Ecto neural progenitor cell (in vitro differentiated cells): ENCODE measurements around the gene CGNL1.

Source experiments
- DNase-seq: peaks from one replicate; pipeline ENCODE4 v3.0.0-alpha.2; 2018; ENCODE audit warnings: low spot score

Gene CGNL1

DNA sequence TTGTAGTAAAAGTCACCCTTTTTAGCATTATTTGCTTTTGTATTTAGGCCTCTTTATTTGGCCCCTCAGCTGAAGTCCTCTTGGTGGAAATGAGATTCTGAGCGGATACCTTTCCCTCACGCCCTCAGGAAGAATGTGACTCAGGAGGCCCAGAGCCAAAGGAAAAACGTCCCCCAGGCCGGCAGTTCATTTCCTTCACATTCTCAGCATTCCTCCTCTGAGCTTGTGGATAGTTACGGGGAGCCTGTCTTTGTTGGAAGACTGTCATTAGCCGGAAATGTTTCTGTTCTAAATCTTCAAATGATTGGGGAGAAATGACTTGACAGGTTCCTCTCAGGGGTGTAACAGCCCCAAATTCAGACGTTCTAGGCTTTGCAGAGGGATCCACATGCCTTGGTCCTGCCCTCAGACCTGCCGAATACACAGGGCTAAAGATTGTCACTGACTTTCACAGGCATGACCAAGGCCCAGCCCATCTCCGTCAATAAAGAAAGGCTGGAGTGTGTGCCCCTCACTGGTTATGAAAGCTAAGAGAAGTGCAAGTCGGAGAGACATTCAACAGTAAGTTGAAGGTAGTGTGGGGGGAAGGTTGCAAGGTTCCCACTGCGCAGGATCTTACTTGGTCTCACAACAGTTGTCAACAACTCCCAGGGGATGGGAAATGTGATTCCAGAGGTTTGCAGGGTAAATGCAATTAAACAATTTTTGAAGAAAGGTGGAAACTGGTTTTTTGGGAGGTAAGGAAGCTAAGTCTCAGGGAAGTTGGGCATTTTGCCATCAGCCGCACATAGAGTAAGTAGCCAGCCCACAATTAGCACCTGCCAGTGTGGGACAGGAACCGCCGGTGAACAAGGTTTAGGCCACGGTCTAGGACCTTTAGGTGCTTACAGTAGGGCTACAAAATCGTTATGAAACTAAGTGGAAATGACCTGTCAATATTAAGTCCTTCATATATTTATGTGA lies 175.7 kb downstream of the CGNL1 start:
- peak; percentile 68 for DNase-seq

DNA sequence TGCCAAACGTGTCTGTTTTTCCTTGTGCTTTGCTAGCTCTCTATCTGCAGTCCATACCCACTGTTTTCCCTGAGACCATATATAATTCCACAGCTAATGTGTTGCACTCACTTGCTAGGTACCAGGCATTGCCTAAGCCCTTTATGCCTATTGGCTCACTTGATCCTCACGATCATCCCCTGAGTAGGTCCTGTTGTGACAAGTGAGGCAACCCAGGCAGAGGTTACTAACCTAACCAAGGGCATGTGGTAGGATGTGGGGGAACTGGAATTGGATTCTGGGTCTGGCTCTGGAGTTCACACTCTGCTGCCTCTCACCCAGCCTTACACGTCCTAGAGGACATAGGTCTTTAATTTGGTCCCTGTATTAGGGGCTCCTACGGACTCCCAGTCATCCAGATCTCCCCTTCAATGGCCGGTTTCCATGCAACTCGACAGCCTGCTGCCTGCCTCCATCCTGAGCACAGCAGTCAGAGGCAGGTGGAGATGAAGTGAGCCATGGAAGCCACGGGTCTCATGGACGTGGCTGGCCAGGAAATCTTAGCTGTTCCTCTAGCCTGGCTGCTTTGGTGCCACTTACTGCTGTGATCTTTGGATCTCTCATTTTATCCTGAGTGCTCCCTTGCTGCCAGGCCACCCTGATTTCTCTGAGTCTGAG lies 176.5 kb downstream of the CGNL1 start:
- no peak for DNase-seq

DNA sequence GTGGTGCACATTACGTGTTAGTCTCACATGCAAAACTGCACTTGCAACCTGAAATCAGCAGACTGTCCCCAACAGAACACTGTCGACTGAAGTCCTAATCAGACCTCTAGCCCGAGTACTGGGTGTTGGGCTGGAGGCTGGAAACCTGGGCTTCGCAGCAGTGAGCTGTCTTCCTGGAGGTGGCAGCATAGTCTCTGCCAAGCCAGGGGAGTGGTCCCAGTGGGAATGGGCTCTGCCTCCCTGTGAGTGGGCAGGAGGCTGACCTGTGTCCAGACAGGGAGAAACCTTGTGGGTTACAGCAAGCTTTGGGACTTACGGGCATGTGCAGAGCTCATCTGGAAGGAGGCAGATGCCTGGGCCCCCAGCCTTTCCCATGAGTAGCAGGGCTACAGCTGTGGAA lies 177.2 kb downstream of the CGNL1 start:
- no peak for DNase-seq

DNA sequence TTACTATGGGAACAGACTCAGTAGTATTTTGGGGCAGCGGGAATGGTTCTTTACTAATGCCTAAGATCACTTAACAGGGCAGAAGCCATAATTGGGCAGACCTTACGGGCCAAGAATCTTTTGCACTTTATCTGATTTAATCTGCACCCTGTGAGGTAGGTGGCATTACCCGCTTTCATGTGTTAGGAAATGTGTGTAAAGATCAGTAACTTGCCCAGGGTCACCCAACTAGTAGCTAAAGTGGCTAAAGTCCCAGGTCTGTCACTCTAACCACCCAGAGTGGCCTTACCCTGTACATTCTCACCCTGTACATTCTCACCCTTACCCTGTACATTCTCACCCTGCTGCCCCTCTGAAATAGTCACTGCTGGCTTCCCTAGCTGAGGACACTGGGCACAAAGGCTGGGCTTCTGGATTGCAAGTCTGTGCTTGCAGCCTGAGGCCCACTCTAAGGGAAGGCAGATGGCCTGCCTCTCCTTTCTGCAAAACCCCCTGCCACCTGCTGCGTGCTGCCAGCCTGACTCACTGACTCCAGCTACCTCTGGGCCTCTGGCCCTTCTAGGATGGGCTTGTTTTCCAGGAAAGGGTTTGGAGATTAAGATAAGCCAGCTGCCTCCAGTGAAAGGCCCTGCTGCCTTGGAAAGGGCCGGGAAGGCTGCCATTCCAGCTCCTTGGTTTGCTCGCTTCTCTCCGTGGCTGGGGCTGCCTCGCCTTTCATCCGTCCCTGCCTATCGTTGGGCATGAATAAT lies 177.9 kb downstream of the CGNL1 start:
- DNase-seq: no peak

DNA sequence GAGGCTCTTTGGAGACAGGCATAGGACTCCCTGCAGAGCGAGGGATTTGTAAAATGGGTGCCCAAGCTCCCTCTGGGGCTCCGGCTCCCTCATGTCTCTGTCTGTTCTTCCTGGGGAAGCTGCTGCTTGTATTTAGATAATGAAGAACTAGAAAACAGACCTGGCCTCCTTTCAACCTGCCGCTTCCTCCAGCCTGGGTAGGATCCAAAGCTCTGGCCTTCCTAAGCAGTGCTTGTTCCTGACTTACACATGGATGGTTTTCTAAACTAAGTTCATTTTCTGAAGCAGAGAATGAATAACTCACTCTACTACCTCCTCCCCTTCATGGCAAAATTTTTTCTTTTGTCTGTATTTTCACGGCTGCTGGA lies 178.5 kb downstream of the CGNL1 start:
- DNase-seq: no peak

DNA sequence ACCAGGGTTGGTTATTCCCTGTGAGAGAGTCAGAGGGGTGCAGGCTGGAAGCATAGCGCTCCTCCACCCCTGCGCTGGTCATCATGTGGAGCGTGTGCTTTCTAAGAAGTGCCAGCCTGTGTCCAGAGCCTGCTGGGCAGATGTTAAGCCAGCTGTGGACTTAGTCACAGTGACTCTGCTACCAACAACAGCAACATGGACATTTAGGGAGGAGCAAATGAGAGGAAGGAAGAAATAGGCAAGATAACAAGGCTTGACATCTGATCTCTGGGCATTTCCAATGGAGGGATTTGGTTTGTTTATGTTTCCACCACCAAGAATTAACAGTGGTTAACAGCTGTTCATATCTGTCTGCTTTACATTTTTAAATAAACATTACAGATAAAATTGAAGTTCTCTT lies 179.0 kb downstream of the CGNL1 start:
- no peak for DNase-seq

DNA sequence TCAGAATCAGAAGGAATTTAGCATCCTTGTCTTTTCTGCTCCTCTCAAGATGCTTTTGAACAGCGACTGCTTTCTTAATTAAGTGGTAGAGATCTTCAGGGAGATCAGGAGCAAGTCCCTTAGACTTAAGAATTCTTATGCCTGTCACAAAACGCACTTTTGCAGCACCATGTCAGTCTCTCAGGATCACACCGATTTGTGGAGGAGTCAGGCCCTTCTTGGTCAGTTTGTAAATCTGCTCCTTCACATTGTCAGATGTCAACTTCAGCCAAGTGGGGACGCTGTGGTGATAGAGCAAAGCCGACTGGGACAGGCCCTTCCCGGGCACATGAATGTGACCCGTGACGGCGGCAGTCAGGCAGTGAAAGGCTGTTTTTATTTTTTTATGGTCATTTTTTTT lies 179.7 kb downstream of the CGNL1 start:
- DNase-seq: no peak

DNA sequence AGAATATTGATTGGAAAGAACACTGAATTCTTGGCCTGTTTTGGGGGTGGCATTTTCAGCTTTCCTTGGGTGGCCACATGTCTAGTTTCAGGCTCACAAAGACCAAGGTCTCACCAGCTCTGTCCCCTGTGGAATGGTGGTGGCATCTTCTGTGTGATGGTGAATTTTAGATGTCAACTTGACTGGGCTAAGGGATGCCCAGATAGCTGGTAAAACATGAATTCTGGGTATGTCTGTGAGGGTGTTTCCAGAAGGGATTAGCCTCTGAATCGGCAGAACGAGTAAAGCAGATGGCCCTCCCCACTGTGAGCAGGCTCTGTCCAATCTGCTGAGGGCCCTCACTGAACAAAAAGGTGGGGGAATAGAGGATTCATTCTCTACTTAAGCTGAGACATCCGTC lies 181.0 kb downstream of the CGNL1 start:
- DNase-seq: no peak

DNA sequence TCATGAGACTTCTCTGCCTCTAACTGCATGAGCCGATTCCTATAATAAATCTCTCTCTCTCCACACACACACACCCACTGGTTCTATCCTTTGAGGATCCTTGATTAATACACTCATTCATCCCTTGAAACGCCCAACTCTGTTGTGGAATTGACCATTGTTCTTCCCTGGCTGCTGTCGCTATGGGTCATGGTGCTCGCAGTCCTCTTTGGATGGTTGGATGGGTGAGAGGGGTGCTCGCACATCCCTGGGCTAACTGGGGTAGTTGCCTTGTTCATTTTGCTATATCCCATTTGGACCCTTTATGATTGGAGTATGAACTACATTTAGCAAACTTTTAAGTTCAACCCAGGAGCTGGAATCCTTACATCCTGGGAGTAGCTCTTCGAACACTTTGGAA lies 181.5 kb downstream of the CGNL1 start:
- no peak for DNase-seq

DNA sequence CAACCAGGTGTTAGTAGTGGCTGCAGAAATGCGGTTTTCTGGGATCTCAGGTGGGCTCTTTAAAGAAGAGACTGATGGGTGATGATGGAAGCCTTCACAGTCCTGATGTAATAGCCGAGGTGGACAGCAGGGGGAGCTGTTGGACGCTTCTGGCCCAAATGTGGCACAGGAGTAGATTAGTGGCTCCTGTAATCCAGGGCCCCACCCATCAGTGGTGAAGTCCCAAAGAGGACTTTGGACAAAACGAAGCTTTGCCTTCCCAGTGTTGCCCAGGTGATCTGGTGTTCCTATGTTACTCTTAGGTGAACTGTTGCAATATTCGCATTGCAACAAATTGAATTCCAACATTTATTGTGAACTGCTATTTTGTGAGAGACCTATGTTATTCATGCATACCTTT lies 183.6 kb downstream of the CGNL1 start:
- DNase-seq: peak; percentile 80

DNA sequence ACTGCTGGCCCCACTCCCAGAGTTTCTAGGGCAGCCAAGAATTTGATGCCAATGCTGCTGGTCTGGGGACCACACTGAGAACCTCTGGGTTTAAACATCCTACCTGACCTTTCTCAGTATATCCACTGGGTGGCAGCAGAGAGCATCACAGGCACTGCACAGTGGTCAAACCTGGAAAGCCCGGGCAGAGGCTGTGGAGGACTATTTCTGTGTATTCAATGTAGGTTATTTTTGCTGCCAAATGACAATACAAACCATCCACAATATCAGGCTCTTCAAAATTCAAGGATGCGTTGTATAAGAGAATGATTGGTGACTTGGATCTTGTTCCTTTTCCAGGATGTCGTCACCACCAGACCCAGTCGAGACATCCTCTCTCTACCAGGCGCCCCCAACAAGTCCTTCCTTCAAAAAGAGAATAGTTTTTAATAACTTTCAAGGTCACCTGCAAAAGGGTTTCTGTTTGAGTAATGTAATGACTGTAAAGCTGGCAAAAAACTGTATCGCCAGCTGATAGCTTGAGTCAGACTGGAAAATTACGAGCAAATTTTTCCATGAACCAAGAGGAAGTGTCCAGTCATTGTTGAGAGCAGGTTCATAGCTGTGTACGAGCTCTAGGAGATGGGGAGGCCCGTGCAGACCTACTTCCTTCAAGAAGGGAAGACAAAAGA lies 184.9 kb downstream of the CGNL1 start:
- peak; percentile 76 for DNase-seq

DNA sequence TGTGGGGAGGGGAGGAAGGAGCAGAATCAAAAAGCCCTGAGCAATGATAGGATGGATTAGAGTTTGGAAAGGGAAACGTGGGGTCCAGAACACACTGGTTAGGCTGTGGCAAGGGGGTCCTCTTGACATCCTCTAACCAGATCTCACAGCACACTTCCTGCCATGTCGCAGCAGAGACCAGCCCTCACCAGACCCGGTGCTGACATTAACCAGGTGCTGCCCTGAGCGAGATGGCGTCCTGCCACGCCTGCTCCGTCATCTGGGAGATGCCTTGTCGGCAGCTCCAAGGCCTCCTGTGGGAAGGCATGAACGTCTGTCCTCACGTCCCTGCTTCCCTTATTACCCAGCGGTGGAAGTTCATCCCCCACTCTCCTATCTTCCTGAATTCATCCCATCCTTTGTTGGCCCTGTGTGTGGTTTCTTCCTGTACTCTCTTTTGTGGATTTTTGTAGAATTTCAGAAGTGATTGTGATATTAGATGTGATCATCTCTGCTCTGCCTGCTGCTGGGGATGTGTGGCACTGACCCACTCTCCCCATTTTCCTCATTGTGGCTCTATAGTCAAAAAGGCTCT lies 186.0 kb downstream of the CGNL1 start:
- DNase-seq: no peak

DNA sequence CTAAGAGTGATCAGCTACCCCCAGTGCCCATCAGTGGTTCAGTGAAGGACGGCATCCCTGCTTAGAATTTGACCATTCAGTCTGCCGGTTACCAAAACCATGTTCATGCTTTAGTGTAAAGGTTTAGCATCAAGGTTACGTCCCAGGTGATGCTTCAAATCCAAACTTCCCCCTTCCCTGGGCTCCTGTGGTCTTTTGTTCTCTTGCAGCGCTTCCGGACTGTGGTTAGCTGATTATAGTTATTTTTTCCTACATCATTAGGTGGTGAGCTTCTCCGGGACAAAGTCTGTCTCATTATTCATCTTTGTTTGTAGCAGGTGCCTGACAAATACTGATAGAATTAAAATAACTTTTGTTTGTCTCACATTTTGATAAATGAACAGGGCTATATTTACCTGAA lies 187.1 kb downstream of the CGNL1 start:
- no peak for DNase-seq

DNA sequence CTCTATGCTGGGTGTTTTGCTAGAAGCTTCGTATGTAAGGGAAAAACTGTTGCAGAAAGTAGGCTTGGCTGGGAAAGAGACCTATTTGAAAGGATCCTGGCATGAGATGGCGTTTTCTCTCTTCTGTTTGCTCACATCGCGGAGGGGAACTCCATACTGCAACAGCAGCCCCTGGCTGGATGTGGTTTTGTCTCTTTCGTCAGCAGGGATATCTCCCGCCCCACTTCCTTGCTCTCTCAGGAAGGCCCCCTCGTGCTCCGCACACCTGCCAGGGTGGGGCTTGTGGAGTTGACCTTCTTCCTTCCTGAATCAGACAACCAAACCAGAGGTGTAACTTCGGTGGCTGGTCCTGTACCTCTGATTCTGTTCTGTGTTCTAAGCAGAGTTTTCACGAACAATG lies 189.0 kb downstream of the CGNL1 start:
- DNase-seq: no peak

DNA sequence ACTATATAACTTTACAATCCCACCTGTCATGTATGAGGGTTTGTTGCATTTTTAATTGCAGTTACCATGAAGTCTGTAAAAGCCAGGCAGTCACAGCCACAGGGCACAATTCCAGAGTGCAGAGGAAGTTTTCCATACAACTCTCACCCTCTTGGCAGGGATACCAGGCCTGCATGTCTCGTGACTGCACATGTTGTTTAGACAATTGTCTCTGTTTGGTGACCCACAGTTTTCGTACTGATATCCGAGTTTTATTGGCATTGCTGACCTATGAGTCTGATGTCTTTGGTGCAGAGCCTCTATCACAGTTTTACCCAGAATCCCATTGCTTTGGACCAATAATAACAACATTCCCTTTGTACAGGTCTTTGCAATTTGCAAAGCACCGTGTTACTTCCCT lies 190.5 kb downstream of the CGNL1 start:
- DNase-seq: no peak

DNA sequence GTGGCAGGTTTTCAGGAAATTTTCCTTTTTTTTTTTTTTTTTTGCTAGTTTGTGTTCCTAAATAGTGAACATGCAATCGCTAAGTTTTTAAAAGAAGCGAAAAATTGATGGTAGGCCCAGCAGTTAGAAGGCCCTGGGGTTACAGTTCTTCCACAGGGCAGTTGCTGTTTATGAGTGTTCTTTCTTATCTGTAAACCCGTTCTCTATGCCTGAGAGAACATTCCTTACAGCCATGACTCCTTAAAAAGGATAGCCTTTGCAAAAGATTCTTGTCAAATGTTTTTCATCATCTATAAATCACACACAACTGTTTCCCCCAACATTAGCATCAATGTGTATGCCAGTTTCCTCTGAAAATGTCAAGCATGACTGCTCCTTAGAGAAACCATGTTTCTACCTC lies 191.6 kb downstream of the CGNL1 start:
- DNase-seq: no peak

DNA sequence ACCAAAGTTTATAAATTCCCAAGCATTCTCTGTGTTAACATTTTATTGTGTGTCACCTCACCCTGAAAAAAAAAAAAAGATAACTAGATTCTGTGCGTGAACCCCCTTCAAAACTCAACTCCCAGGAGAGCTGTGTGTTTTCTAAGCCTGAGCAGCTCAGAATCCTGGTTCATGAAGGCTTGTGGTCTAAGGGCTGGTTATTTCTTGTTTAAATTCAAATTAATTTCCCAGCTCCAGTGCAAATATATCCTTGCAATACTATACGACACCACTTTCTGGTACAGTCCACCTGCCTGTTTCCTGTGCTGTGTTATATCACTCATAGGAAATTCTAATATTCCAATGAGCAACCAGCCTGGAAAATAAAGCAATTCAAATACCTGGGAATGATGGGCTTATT lies 192.0 kb downstream of the CGNL1 start:
- no peak for DNase-seq

DNA sequence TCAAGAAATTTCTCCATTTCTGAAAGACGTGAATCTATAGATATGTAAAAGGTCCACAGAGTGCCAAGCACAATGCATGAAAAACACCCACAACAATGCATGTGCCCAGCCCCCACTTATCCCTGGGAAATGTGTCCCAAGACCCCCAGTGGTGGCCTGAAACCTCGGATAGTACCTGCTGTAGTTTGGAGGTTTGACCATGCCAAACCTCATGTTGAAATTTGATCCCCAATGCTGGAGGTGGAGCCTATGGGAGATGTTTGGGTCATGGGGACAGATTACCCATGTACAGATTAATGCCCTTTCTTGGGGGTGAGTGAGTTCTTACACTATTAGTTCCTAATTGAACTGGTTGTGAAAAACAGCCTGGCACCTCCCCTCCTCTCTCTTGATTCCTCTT lies 194.0 kb downstream of the CGNL1 start:
- DNase-seq: no peak

DNA sequence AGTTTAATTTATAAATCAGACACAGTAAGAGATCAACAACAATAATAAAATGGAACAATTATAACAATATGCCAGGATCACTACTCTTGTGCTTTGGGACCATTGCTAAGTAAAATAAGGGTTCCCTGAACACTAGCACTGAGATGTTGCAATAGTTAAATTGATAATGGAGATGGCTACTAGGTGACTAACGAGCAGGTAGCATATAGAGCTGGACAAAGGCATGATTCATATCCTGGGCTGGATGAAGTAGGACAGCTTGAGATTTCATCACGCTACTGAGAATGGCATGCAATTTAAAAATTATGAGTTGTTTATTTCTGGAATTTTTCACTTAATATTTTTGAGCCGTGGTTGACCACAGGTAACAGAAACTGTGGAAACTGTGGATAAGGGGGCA lies 194.7 kb downstream of the CGNL1 start:
- DNase-seq: no peak

DNA sequence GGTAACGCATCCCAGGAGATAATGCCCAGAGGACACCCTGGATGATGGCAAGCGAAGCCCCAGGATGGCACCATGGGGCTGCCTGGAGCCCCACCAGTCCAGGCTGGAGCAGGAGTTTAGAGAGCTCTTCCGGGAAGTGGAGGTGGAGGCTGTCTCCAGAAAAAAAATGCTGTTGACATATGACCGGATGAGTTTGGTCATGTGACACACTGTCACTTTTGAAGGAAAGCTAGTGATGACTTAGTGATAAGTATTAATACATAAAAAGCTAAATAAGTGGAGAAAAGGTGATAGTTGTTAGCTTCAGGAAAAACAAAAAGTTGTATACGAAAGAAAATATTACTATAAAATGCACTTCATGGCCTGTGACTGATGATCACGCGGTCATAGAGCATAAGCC lies 195.4 kb downstream of the CGNL1 start:
- DNase-seq: no peak

DNA sequence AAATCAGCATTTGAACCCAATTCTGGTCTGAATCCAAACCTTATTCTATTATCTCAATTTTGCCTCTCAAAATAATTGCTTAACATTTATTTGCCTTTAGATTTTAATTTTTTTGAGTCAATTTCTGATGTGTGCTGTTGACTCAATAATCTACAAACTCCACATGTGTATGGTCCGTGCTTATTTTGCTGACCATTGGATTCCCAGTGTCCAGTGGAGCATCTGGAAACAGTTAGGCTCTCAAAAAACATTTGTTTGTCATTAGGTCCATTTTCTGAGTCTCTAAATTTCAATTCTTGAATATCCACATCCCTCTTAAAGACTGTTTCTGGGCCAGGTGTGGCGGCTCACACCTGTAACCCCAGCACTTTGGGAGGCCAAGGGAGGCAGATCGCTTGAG lies 196.2 kb downstream of the CGNL1 start:
- no peak for DNase-seq

DNA sequence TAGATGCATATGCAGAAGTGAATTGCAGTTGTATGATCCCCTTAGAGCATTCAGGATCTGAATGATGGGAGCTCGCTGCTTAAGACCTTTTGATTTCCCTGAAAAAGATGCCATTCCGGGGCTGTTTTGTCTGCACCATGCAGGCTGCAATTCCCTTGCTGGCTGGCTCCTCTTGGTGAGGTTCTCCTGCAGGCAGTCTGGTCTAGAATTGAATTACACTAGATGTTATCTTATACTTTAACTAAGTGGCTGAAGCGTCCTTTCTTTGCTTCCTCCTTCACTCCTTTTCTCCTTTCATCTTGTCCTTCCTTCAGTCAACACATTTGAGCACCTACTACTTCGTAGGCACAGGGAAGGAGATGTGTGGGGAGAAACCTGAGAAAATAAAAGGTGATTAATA lies 196.8 kb downstream of the CGNL1 start:
- no peak for DNase-seq
